Neural progenitor cell (in vitro differentiated cells): ENCODE measurements around the gene IL2RA. TPM values are rescaled to one million over a fixed set of nuclear protein-coding genes. Genes with fewer than 3 reads are reported as not detected.

ENCODE experiments used
- DNase-seq: peaks from one replicate; pipeline ENCODE4 v3.0.0-alpha.2; 2016; ENCODE audit warnings: low spot score
- H2AFZ ChIP-seq: fragments of 200-600 bp; sonication (generic); replicated peaks from 2 replicates; pipeline ENCODE4 v1.6.1; 2016; ENCODE audit warnings: antibody characterized with exemption
- H3F3A ChIP-seq: fragments of 200-600 bp; sonication (generic); 2 replicates; pipeline ENCODE4 v1.6.1; 2016; ENCODE audit warnings: antibody characterized with exemption, low read depth
- H3K27ac ChIP-seq: fragments of 200-600 bp; sonication (generic); 2 replicates; pipeline ENCODE4 v1.5.1; 2016; ENCODE audit warnings: mild to moderate bottlenecking
- H3K27me3 ChIP-seq: fragments of 200-600 bp; sonication (generic); 2 replicates; pipeline ENCODE4 v1.6.1; 2016; ENCODE audit warnings: mild to moderate bottlenecking, moderate library complexity
- H3K36me3 ChIP-seq: fragments of 200-600 bp; sonication (generic); 2 replicates; pipeline ENCODE4 v1.5.1; 2016
- H3K4me1 ChIP-seq: fragments of 200-600 bp; sonication (generic); 2 replicates; pipeline ENCODE4 v1.6.1; 2016; ENCODE audit warnings: mixed run types
- H3K4me2 ChIP-seq: fragments of 200-600 bp; sonication (generic); 2 replicates; pipeline ENCODE4 v1.6.1; 2016
- H3K4me3 ChIP-seq: fragments of 200-600 bp; sonication (generic); 2 replicates; pipeline ENCODE4 v1.5.1; 2016
- H3K79me2 ChIP-seq: fragments of 200-600 bp; sonication (generic); 2 replicates; pipeline ENCODE4 v1.6.1; 2016; ENCODE audit warnings: low read depth
- H3K9ac ChIP-seq: fragments of 200-600 bp; sonication (generic); 2 replicates; pipeline ENCODE4 v1.6.1; 2016
- H3K9me3 ChIP-seq: fragments of 200-600 bp; sonication (generic); 2 replicates; pipeline ENCODE4 v1.5.1; 2016; ENCODE audit warnings: low read depth
- H4K20me1 ChIP-seq: fragments of 200-600 bp; sonication (generic); 2 replicates; pipeline ENCODE4 v1.6.1; 2016; ENCODE audit warnings: low read depth
- H3K27ac Mint-ChIP-seq: 3 replicates; pipeline ENCODE4 v1.8.0; 2021; ENCODE audit warnings: mixed read lengths
- H3K27me3 Mint-ChIP-seq: 2 replicates; pipeline ENCODE4 v1.8.0; 2022; ENCODE audit warnings: low read depth, mild to moderate bottlenecking, inconsistent platforms, moderate library complexity, mixed read lengths; ENCODE audit not compliant: insufficient read depth
- H3K36me3 Mint-ChIP-seq: 3 replicates; pipeline ENCODE4 v1.8.0; 2021; ENCODE audit warnings: mixed read lengths
- H3K4me1 Mint-ChIP-seq: 3 replicates; pipeline ENCODE4 v1.8.0; 2021; ENCODE audit warnings: mixed read lengths
- H3K4me3 Mint-ChIP-seq: 3 replicates; pipeline ENCODE4 v1.8.0; 2021; ENCODE audit warnings: mild to moderate bottlenecking, moderate library complexity, mixed read lengths
- H3K9me3 Mint-ChIP-seq: 3 replicates; pipeline ENCODE4 v1.8.0; 2020; ENCODE audit warnings: mixed read lengths
- EZH2 ChIP-seq: fragments of 200-600 bp; sonication (generic); IDR thresholded peaks from 2 replicates; pipeline ENCODE4 v1.6.1; 2017; ENCODE audit warnings: antibody characterized with exemption, mild to moderate bottlenecking, moderate library complexity
- EZH2phosphoT487 ChIP-seq: fragments of 200-600 bp; sonication (generic); IDR thresholded peaks from 2 replicates; pipeline ENCODE4 v1.6.1; 2017; ENCODE audit warnings: antibody characterized with exemption
- total RNA-seq: library from RNA; depleted of rRNA; stranded (reverse); fragments of >200 nt; gene quantifications from 2 replicates; pipeline ENCODE4 v1.2.3, GENCODE V29; 2015; ENCODE audit warnings: low replicate concordance
- TF ChIP-seq, protein P1 (sequence below): fragments of 200-600 bp; sonication (generic); IDR thresholded peaks from 2 replicates; pipeline ENCODE4 v1.5.1; 2017; ENCODE audit warnings: antibody characterized with exemption, mild to moderate bottlenecking

IL2RA gene
- total RNA-seq, 1 donor from 2014 or later, result not detected

DNA sequence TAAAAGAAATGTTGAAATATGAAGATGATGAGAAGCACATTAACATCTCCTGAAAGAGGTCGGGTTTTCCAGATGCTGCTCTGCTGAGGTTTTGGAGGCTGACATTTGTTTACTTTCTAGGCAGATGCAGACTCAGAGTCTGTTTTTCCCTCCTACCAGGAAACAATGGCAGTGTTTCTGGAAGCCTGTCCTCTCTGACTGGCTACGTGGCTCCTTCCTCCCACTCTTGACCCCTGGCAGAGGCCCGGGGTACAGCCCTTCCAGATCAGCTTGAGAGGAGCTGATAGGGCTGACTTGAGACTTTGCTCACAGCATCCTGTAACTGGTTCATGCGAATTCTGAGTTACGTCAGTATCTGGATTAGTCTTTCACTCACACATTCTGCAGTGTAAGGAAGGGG is 43.7 kb downstream of the IL2RA start:
- no peaks in the 10 kb centered on the region for H3K27me3 ChIP-seq
- peaks cover 8% of the 10 kb centered on the region for H3K9me3 Mint-ChIP-seq
- no peak overlapping the region for H3K4me3 Mint-ChIP-seq
- H4K20me1 ChIP-seq, result no peaks in the 10 kb centered on the region
- H3K36me3 Mint-ChIP-seq, result no peaks in the 10 kb centered on the region
- H3K4me1 Mint-ChIP-seq, result no peaks in the 10 kb centered on the region
- no peak overlapping the region for H3K4me2 ChIP-seq
- H3K36me3 ChIP-seq, result no peaks in the 10 kb centered on the region
- H3K27me3 Mint-ChIP-seq, result peaks cover 7% of the 10 kb centered on the region
- no peaks in the 10 kb centered on the region for H3F3A ChIP-seq
- no peak for DNase-seq
- H3K9me3 ChIP-seq, result no peaks in the 10 kb centered on the region
- peak overlapping the region; percentile 20 for H2AFZ ChIP-seq
- no peaks in the 10 kb centered on the region for H3K4me1 ChIP-seq
- no peak overlapping the region for H3K4me3 ChIP-seq
- H3K27ac ChIP-seq, result no peak overlapping the region
- no peak overlapping the region for H3K9ac ChIP-seq
- H3K79me2 ChIP-seq, result no peaks in the 10 kb centered on the region
- no peak overlapping the region for H3K27ac Mint-ChIP-seq
- TF ChIP-seq EZH2phosphoT487, result no peak
- no peak for TF ChIP-seq EZH2
- TF ChIP-seq, protein P1, sequence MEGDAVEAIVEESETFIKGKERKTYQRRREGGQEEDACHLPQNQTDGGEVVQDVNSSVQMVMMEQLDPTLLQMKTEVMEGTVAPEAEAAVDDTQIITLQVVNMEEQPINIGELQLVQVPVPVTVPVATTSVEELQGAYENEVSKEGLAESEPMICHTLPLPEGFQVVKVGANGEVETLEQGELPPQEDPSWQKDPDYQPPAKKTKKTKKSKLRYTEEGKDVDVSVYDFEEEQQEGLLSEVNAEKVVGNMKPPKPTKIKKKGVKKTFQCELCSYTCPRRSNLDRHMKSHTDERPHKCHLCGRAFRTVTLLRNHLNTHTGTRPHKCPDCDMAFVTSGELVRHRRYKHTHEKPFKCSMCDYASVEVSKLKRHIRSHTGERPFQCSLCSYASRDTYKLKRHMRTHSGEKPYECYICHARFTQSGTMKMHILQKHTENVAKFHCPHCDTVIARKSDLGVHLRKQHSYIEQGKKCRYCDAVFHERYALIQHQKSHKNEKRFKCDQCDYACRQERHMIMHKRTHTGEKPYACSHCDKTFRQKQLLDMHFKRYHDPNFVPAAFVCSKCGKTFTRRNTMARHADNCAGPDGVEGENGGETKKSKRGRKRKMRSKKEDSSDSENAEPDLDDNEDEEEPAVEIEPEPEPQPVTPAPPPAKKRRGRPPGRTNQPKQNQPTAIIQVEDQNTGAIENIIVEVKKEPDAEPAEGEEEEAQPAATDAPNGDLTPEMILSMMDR, result no peak

DNA sequence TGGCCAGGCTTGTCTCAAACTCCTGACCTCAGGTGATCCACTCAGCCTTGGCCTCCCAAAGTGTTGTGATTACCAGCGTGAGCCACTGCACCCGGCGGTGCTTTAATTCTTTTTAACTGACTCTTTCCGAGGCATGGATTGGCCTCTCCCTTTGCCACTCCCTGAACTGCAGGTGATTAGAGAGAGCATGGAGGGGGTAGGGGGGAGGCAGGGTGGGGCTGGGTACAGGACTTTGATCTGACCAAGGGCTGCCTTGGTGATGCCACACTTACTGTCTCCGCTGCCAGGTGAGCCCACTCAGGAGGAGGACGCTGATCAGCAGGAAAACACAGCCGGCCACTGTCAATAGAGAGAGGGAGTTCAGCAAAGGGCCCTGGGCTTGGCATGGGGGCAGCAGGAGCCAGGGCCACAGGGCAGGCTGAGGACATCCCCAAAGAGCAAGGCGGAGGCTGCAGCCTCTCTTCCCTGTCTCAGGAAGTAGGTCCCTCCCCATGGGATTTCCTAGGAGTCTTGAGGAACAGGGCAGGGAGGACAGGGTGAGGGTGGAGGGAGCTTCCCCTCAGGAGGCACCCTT is 44.3 kb downstream of the IL2RA start:
- no peak overlapping the region for H3K27ac ChIP-seq
- H3K9ac ChIP-seq, result no peak overlapping the region
- DNase-seq, result no peak
- peaks cover 8% of the 10 kb centered on the region for H3K9me3 Mint-ChIP-seq
- H3K4me3 ChIP-seq, result no peak overlapping the region
- H3K4me3 Mint-ChIP-seq, result no peak overlapping the region
- TF ChIP-seq EZH2phosphoT487, result no peak
- no peak for TF ChIP-seq EZH2
- TF ChIP-seq, protein P1, result no peak
- H3K27me3 ChIP-seq, result no peaks in the 10 kb centered on the region
- no peaks in the 10 kb centered on the region for H3K36me3 Mint-ChIP-seq
- H2AFZ ChIP-seq, result peak overlapping the region; percentile 20
- no peaks in the 10 kb centered on the region for H4K20me1 ChIP-seq
- H3K27ac Mint-ChIP-seq, result no peak overlapping the region
- H3K36me3 ChIP-seq, result no peaks in the 10 kb centered on the region
- no peaks in the 10 kb centered on the region for H3F3A ChIP-seq
- H3K4me1 Mint-ChIP-seq, result no peaks in the 10 kb centered on the region
- H3K4me1 ChIP-seq, result no peaks in the 10 kb centered on the region
- H3K79me2 ChIP-seq, result no peaks in the 10 kb centered on the region
- H3K27me3 Mint-ChIP-seq, result peaks cover 7% of the 10 kb centered on the region
- H3K4me2 ChIP-seq, result no peak overlapping the region
- H3K9me3 ChIP-seq, result no peaks in the 10 kb centered on the region

DNA sequence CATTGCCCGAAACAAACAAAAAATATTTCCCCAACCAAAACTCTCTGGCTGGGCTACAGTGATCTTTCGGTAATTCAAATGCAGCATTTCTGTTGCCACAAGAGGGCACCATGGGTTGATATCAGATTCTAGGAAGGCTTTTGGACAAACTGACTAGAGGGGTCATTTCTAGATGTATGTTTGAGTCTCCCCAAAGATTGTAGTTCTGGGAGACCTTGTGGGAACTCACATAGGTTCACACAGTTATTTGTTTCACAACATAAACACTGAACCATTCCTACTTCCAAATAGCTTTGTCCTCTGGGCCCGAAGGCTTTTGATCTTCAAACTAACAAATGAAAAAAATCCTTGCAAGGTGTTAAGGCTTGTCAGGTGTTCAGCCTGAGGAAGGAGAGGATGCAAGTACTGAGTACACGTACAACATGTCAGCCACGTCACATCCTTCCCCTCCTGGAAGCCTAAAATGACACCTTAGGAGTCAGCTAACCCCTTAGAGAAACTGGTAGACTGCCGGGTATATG is 47.9 kb downstream of the IL2RA start:
- Histone ChIP-seq H3K4me3 (no peak overlapping the region), H3K9me3 (no peaks in the 10 kb centered on the region), H3K4me2 (no peak overlapping the region), H3F3A (no peaks in the 10 kb centered on the region), H3K27me3 (no peaks in the 10 kb centered on the region), H3K27ac (no peak overlapping the region), H3K4me1 (no peaks in the 10 kb centered on the region), H2AFZ (peak overlapping the region; percentile 37), H3K9ac (no peak overlapping the region), H4K20me1 (no peaks in the 10 kb centered on the region), H3K79me2 (no peaks in the 10 kb centered on the region), H3K36me3 (no peaks in the 10 kb centered on the region)
- Mint-ChIP-seq H3K9me3 (peaks cover 8% of the 10 kb centered on the region), H3K4me1 (no peaks in the 10 kb centered on the region), H3K27ac (no peak overlapping the region), H3K27me3 (peaks cover 5% of the 10 kb centered on the region), H3K36me3 (no peaks in the 10 kb centered on the region), H3K4me3 (no peak overlapping the region)
- peak; percentile 54 for DNase-seq
- TF ChIP-seq EZH2phosphoT487, result no peak
- TF ChIP-seq EZH2, result no peak
- TF ChIP-seq, protein P1, result peak; percentile 84
